Sigmoid colon (tissue), 3 donors: Measurements from ENCODE around the gene ZNF691.

Experiments used
- POLR2A ChIP-seq, 2 donors: fragments of 450-650 bp; IDR thresholded peaks; one replicate each; pipeline ENCODE4 v1.6.1; 2016; ENCODE audit warnings: antibody characterized with exemption in 2 of 2, mild to moderate bottlenecking in 2 of 2, moderate library complexity in 2 of 2
- TF ChIP-seq, protein P1 (sequence below), 4 experiments: fragments of 450-650 bp in 3 of 4; fragments of 200-600 bp in 1 of 4; IDR thresholded peaks; one replicate each; pipeline ENCODE4 v1.5.1; 2016 to 2019; ENCODE audit warnings: antibody characterized with exemption in 4 of 4, mild to moderate bottlenecking in 3 of 4, moderate library complexity in 2 of 4

DNA sequence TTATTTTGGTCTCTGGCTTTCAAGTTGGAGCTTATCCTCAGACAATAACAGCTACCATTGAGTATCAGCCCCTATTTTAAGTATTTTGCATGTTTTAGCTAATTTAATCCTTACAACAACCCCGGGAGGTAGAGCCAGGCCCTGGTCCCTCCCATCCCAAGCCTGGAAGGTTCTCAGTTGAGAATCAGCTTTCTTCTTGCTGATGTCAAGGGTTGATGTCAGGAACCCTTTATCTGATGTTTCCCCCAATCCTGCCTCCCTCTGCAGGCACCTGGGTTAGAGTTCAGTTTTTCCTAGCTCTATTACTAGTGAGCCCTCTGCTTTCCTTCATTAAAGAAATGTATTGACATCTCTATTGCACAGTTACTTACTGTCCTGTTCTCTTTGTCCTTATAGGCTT is 25.6 kb upstream of the ZNF691 start:
- TF ChIP-seq, protein P1, sequence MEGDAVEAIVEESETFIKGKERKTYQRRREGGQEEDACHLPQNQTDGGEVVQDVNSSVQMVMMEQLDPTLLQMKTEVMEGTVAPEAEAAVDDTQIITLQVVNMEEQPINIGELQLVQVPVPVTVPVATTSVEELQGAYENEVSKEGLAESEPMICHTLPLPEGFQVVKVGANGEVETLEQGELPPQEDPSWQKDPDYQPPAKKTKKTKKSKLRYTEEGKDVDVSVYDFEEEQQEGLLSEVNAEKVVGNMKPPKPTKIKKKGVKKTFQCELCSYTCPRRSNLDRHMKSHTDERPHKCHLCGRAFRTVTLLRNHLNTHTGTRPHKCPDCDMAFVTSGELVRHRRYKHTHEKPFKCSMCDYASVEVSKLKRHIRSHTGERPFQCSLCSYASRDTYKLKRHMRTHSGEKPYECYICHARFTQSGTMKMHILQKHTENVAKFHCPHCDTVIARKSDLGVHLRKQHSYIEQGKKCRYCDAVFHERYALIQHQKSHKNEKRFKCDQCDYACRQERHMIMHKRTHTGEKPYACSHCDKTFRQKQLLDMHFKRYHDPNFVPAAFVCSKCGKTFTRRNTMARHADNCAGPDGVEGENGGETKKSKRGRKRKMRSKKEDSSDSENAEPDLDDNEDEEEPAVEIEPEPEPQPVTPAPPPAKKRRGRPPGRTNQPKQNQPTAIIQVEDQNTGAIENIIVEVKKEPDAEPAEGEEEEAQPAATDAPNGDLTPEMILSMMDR (IDR thresholded peaks at IDR 0.05), result no peak
- TF ChIP-seq POLR2A (IDR thresholded peaks at IDR 0.05), result no peak
